ENCODE data around the gene HIBADH.

- no peak for TF ChIP-seq CTCF (conservative IDR thresholded peaks at IDR 0.05; ENCODE audit: low read length)
- TF ChIP-seq EZH2phosphoT487 (IDR thresholded peaks at IDR 0.05; ENCODE audit: borderline replicate concordance, low read depth, low read length), result no peak
These were observed 147.8 kb downstream of the HIBADH start for GRCh38 chr7:27514861-27515260.
